WTC11 (cell line): Measurements from ENCODE around the gene PSEN2. TPM values are rescaled to one million over a fixed set of nuclear protein-coding genes. Genes with fewer than 3 reads are reported as not detected.
A peak's percentile ranks its signal among the peaks of the same experiment; 100 is the strongest.

ENCODE experiments used
- ATAC-seq: fragments of 200-7000 bp; cut with Tn5 transposase; 2 replicates; pipeline ENCODE4 v1.10.0; 2021; ENCODE audit warnings: mild to moderate bottlenecking, moderate library complexity
- CTCF ChIA-PET: fragments of 300-600 bp; sonication (Branson Sonifier 250); formaldehyde crosslinking; loops from one replicate; lab custom pipeline; 2021; ENCODE audit warnings: antibody characterized with exemption; lab: Charles Lee
- POLR2A ChIA-PET: fragments of 350-600 bp; sonication (Branson Sonifier 250); formaldehyde crosslinking; loops from one replicate; lab custom pipeline; 2021; ENCODE audit warnings: antibody characterized with exemption; lab: Charles Lee
- DNase-seq: peaks from one replicate; pipeline ENCODE4 v3.0.0; 2021; ENCODE audit warnings: low spot score
- H3K27ac Mint-ChIP-seq: 2 replicates; pipeline ENCODE4 v1.8.0; 2021; ENCODE audit warnings: mixed read lengths
- H3K27me3 Mint-ChIP-seq: 2 replicates; pipeline ENCODE4 v1.8.0; 2021; ENCODE audit warnings: low read depth, mild to moderate bottlenecking, moderate library complexity, mixed read lengths
- H3K36me3 Mint-ChIP-seq: 2 replicates; pipeline ENCODE4 v1.8.0; 2021; ENCODE audit warnings: mixed read lengths
- H3K4me1 Mint-ChIP-seq: 2 replicates; pipeline ENCODE4 v1.8.0; 2022; ENCODE audit warnings: mixed read lengths
- H3K4me3 Mint-ChIP-seq: 2 replicates; pipeline ENCODE4 v1.8.0; 2021; ENCODE audit warnings: mild to moderate bottlenecking, moderate library complexity, mixed read lengths
- H3K9me3 Mint-ChIP-seq: 2 replicates; pipeline ENCODE4 v1.8.0; 2021; ENCODE audit warnings: mixed read lengths
- ATF6 ChIP-seq: sonication (generic); formaldehyde crosslinking; IDR thresholded peaks from 2 replicates; pipeline ENCODE4 v1.8.1; 2023; ENCODE audit warnings: mild to moderate bottlenecking, missing genetic modification reagents
- CBFB ChIP-seq: sonication (generic); formaldehyde crosslinking; IDR thresholded peaks from 2 replicates; pipeline ENCODE4 v1.8.1; 2022; ENCODE audit warnings: mild to moderate bottlenecking, low read depth, missing genetic modification reagents
- CREB1 ChIP-seq: sonication (generic); formaldehyde crosslinking; IDR thresholded peaks from 2 replicates; pipeline ENCODE4 v1.8.0; 2023; ENCODE audit warnings: mild to moderate bottlenecking, missing genetic modification reagents
- ESRRA ChIP-seq: sonication (generic); formaldehyde crosslinking; IDR thresholded peaks from 2 replicates; pipeline ENCODE4 v1.8.1; 2022; ENCODE audit warnings: mild to moderate bottlenecking, missing genetic modification reagents, borderline replicate concordance
- ETV6 ChIP-seq: sonication (generic); formaldehyde crosslinking; IDR thresholded peaks from 2 replicates; pipeline ENCODE4 v1.8.1; 2022; ENCODE audit warnings: mild to moderate bottlenecking, missing genetic modification reagents
- GABPB1 ChIP-seq: sonication (generic); formaldehyde crosslinking; IDR thresholded peaks from 2 replicates; pipeline ENCODE4 v1.8.1; 2023; ENCODE audit warnings: mild to moderate bottlenecking, missing genetic modification reagents
- MYBL2 ChIP-seq: sonication (generic); formaldehyde crosslinking; IDR thresholded peaks from 2 replicates; pipeline ENCODE4 v1.8.1; 2023; ENCODE audit warnings: mild to moderate bottlenecking, moderate library complexity, missing genetic modification reagents
- NFE2L1 ChIP-seq: sonication (generic); formaldehyde crosslinking; IDR thresholded peaks from 2 replicates; pipeline ENCODE4 v1.8.1; 2023; ENCODE audit warnings: missing genetic modification reagents
- NR1H2 ChIP-seq: sonication (generic); formaldehyde crosslinking; IDR thresholded peaks from 2 replicates; pipeline ENCODE4 v1.9.0; 2021; ENCODE audit warnings: mild to moderate bottlenecking, moderate library complexity, missing genetic modification reagents
- PRRX2 ChIP-seq: fragments of 250-450 bp; sonication (Bioruptor Pico); IDR thresholded peaks from 2 replicates; pipeline ENCODE4 v1.8.0; 2021; ENCODE audit warnings: mild to moderate bottlenecking
- SMAD3 ChIP-seq: sonication (generic); formaldehyde crosslinking; IDR thresholded peaks from 2 replicates; pipeline ENCODE4 v1.8.0; 2022; ENCODE audit warnings: missing genetic modification reagents, mild to moderate bottlenecking, borderline replicate concordance
- ZNF423 ChIP-seq: fragments of 250-450 bp; sonication (Bioruptor Pico); IDR thresholded peaks from 2 replicates; pipeline ENCODE4 v2.1.2; 2022; ENCODE audit warnings: mild to moderate bottlenecking, moderate library complexity
- ZNF425 ChIP-seq: fragments of 250-450 bp; sonication (Bioruptor Pico); conservative IDR thresholded peaks from 2 replicates; pipeline ENCODE4 v1.9.0; 2021; ENCODE audit warnings: mild to moderate bottlenecking
- ZNF671 ChIP-seq: fragments of 250-450 bp; sonication (Bioruptor Pico); IDR thresholded peaks from 2 replicates; pipeline ENCODE4 v1.8.0; 2021; ENCODE audit warnings: mild to moderate bottlenecking
- total RNA-seq: library from RNA; stranded (reverse); gene quantifications from 3 replicates; pipeline ENCODE4 v1.2.3, GENCODE V29; 2021
- TF ChIP-seq, protein P1 (sequence below): fragments of 200-600 bp; IDR thresholded peaks from 2 replicates; pipeline ENCODE4 v1.8.0; 2022; ENCODE audit warnings: antibody characterized with exemption
- TF ChIP-seq, protein P2 (sequence below): fragments of 250-450 bp; sonication (Bioruptor Pico); IDR thresholded peaks from 2 replicates; pipeline ENCODE4 v2.1.2; 2022; ENCODE audit warnings: mild to moderate bottlenecking, moderate library complexity
- TF ChIP-seq, protein P3 (sequence below): sonication (generic); formaldehyde crosslinking; IDR thresholded peaks from 2 replicates; pipeline ENCODE4 v1.8.0; 2022; ENCODE audit warnings: mild to moderate bottlenecking, missing genetic modification reagents

PSEN2 gene
- total RNA-seq, 1 experiment from 2014 or later, result 18.4 TPM

DNA sequence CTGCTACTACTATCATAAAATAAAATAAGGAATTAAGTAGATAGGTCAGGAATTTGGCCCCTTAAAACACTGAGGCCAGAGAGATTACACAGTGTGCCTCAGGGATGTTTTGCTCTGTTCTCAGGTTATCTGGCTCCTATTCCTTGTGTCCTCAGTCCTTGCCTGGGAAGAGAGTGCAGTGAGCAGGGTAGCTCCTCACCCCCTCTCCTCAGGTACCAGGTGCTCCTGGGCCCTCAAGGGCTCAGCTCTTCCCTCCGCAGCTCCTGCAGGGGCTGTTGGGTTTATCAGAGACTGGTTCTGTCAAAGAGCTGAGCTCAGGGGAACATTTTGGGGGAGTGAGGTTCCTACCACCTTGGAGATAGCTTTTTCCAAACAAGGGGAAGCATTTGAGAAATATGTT is 49.6 kb downstream of the PSEN2 start:
- Mint-ChIP-seq H3K27ac (no peak overlapping the region), H3K27me3 (no peaks in the 10 kb centered on the region), H3K4me3 (no peak overlapping the region), H3K4me1 (0 out of 2 replicates have a peak, but pooled peaks cover 3% of the 10 kb centered on the region)
- POLR2A ChIA-PET, result no interaction called here
- TF ChIP-seq ESRRA (no peak), MYBL2 (CRISPR knock-in tag) (no peak), PRRX2 (CRISPR knock-in tag) (no peak), CBFB (CRISPR knock-in tag) (no peak), SMAD3 (no peak), ZNF425 (CRISPR knock-in tag) (no peak), ZNF423 (no peak), NR1H2 (no peak), ETV6 (CRISPR knock-in tag) (no peak), ATF6 (CRISPR knock-in tag) (no peak), NFE2L1 (CRISPR knock-in tag) (no peak), ZNF671 (no peak), CREB1 (CRISPR knock-in tag) (no peak)
- TF ChIP-seq, protein P1, sequence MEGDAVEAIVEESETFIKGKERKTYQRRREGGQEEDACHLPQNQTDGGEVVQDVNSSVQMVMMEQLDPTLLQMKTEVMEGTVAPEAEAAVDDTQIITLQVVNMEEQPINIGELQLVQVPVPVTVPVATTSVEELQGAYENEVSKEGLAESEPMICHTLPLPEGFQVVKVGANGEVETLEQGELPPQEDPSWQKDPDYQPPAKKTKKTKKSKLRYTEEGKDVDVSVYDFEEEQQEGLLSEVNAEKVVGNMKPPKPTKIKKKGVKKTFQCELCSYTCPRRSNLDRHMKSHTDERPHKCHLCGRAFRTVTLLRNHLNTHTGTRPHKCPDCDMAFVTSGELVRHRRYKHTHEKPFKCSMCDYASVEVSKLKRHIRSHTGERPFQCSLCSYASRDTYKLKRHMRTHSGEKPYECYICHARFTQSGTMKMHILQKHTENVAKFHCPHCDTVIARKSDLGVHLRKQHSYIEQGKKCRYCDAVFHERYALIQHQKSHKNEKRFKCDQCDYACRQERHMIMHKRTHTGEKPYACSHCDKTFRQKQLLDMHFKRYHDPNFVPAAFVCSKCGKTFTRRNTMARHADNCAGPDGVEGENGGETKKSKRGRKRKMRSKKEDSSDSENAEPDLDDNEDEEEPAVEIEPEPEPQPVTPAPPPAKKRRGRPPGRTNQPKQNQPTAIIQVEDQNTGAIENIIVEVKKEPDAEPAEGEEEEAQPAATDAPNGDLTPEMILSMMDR, result no peak
- TF ChIP-seq, protein P2, sequence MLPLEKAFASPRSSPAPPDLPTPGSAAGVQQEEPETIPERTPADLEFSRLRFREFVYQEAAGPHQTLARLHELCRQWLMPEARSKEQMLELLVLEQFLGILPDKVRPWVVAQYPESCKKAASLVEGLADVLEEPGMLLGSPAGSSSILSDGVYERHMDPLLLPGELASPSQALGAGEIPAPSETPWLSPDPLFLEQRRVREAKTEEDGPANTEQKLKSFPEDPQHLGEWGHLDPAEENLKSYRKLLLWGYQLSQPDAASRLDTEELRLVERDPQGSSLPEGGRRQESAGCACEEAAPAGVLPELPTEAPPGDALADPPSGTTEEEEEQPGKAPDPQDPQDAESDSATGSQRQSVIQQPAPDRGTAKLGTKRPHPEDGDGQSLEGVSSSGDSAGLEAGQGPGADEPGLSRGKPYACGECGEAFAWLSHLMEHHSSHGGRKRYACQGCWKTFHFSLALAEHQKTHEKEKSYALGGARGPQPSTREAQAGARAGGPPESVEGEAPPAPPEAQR, result no peak
- TF ChIP-seq, protein P3, sequence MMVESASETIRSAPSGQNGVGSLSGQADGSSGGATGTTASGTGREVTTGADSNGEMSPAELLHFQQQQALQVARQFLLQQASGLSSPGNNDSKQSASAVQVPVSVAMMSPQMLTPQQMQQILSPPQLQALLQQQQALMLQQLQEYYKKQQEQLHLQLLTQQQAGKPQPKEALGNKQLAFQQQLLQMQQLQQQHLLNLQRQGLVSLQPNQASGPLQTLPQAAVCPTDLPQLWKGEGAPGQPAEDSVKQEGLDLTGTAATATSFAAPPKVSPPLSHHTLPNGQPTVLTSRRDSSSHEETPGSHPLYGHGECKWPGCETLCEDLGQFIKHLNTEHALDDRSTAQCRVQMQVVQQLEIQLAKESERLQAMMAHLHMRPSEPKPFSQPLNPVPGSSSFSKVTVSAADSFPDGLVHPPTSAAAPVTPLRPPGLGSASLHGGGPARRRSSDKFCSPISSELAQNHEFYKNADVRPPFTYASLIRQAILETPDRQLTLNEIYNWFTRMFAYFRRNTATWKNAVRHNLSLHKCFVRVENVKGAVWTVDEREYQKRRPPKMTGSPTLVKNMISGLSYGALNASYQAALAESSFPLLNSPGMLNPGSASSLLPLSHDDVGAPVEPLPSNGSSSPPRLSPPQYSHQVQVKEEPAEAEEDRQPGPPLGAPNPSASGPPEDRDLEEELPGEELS (CRISPR knock-in tag), result no peak
- TF ChIP-seq, all 79 proteins: peak for 0
- CTCF ChIA-PET, result interaction anchor here (1.2 to 1.9 kb wide), 2 partner anchors 13 to 50 kb away, joined by 3 to 5 read pairs; partner anchors contain the start of gene PSEN2
- Mint-ChIP-seq H3K36me3 (0 out of 2 replicates have a peak, but pooled peaks cover 4% of the 10 kb centered on the region), H3K9me3 (peaks cover 12% of the 10 kb centered on the region)
- ATAC-seq (no peak), DNase-seq (no peak)

DNA sequence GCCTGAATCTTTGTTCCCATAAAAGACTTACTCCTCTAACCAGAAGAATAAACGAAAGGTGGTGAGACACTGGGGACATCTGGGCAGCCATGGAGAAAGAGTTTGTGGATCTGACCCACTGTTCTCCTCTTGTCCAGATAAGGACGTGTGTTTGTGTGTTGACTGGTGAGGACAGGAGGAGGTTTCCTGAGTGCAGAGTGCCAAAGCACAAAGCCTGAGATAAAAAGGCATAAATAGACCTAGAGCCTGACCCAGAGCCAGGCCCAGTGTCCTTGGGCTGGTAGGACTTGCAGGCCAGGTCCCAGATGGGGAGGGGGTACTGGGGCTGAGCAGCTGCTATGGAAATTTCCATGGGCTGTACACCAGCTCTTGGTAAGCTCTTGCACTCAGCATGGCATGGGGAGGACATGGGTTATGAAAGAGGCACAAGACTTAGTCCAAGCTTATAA is 50.1 kb downstream of the PSEN2 start:
- TF ChIP-seq GABPB1 (0 out of 2 replicates have a peak, but pooled peaks have one; percentile 25), NR1H2 (no peak)
- POLR2A ChIA-PET, result no interaction called here
- CTCF ChIA-PET, result interaction anchor here (1.2 to 1.6 kb wide), 2 partner anchors 50 to 351 kb away, joined by 3 read pairs; partner anchors contain the start of gene PSEN2
- peaks cover 12% of the 10 kb centered on the region for H3K9me3 Mint-ChIP-seq
- no peak overlapping the region for H3K27ac Mint-ChIP-seq
- 0 out of 2 replicates have a peak, but pooled peaks cover 3% of the 10 kb centered on the region for H3K4me1 Mint-ChIP-seq
- H3K27me3 Mint-ChIP-seq, result no peaks in the 10 kb centered on the region
- DNase-seq (no peak), ATAC-seq (no peak)
- H3K4me3 Mint-ChIP-seq, result no peak overlapping the region
- 0 out of 2 replicates have a peak, but pooled peaks cover 4% of the 10 kb centered on the region for H3K36me3 Mint-ChIP-seq
